ENCODE data around the gene GZMB.

Gene GZMB

DNA sequence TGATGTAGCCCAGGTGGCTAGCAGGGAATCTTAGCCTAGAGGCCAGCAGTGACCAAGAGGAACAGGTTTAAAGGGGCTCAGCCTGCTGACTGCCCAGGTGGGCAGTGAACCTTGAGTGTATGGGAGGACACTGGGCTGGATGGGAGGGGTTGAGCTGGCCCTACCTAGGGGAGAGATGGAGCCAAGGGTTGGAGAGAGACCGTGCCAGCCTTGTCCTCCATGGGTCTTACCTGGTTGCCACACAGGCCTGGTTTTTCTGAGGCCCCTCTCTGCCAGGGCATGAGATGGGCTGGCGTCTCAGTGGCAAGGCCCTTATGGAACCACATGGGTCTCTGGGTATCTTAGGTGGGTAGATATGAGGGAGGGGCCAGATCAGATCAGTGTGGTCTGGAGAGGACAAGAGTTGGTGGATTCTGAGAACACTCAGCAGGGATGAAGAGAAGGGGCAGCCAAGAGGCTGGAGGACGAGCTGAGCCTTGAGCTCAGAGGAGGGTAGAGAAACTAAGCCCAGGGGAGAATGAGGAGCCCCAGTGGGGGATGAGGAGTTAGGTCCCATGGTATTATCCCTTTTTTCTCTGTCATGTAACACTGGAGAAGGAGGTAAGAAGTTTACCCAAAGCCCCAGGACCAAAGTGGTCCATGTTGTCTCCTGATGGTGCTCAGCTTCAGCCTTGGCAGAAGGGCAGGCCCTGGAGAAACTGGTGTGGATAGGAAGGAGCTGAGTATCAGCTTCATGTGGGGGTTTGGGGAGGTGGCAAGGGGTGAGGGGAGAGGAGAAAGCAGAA lies 3.7 kb downstream of the GZMB start:
- no peak overlapping the region for H3K27ac ChIP-seq (ENCODE audit: low read length)
- H3K27me3 ChIP-seq (replicated peaks; ENCODE audit: insufficient read depth, low read length): no peaks in the 10 kb centered on the region
- no peak for DNase-seq

DNA sequence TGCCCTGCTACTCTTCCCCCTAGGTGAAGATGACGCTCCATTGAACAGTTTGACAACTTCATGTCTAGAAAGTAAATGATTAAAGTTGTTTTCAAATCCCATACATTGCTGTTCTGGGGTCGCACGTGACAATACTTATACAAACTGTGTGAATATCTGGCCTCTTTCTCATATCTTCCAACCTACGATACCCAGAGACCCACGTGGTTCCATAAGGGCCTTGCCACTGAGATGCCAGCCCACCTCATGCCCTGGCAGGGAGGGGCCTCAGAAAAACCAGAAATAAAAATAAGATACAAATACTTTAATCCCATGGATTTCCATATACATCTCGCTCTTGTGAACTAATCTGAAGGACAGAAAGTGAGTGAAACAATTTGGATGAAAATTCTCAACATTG lies 4.5 kb downstream of the GZMB start:
- no peak for DNase-seq
- Histone ChIP-seq H3K79me2 (ENCODE audit: low read length) (no peaks in the 10 kb centered on the region), H3F3A (ENCODE audit: insufficient read depth, low read length) (no peaks in the 10 kb centered on the region), H3K36me3 (replicated peaks; ENCODE audit: insufficient read depth, low read length) (no peaks in the 10 kb centered on the region), H3K9me3 (replicated peaks; ENCODE audit: insufficient read depth, low read length) (no peaks in the 10 kb centered on the region), H3K4me2 (ENCODE audit: low read depth, low read length) (no peak overlapping the region), H3K4me1 (ENCODE audit: low read length) (no peaks in the 10 kb centered on the region), H4K20me1 (ENCODE audit: insufficient read depth, low read length) (no peaks in the 10 kb centered on the region), H3K27ac (ENCODE audit: low read length) (no peak overlapping the region), H2AFZ (ENCODE audit: low read length) (no peak overlapping the region), H3K4me3 (ENCODE audit: low read length) (no peak overlapping the region), H3K9me2 (replicated peaks; ENCODE audit: insufficient read depth, low read length) (no peaks in the 10 kb centered on the region), H3K27me3 (replicated peaks; ENCODE audit: insufficient read depth, low read length) (no peaks in the 10 kb centered on the region), H3K9ac (ENCODE audit: low read length) (no peak overlapping the region)
- TF ChIP-seq, protein P1, sequence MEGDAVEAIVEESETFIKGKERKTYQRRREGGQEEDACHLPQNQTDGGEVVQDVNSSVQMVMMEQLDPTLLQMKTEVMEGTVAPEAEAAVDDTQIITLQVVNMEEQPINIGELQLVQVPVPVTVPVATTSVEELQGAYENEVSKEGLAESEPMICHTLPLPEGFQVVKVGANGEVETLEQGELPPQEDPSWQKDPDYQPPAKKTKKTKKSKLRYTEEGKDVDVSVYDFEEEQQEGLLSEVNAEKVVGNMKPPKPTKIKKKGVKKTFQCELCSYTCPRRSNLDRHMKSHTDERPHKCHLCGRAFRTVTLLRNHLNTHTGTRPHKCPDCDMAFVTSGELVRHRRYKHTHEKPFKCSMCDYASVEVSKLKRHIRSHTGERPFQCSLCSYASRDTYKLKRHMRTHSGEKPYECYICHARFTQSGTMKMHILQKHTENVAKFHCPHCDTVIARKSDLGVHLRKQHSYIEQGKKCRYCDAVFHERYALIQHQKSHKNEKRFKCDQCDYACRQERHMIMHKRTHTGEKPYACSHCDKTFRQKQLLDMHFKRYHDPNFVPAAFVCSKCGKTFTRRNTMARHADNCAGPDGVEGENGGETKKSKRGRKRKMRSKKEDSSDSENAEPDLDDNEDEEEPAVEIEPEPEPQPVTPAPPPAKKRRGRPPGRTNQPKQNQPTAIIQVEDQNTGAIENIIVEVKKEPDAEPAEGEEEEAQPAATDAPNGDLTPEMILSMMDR (IDR thresholded peaks at IDR 0.05; ENCODE audit: low read length): no peak
- no peak for TF ChIP-seq EZH2phosphoT487 (IDR thresholded peaks at IDR 0.05; ENCODE audit: low read length)
- no peak for TF ChIP-seq EZH2 (optimal IDR thresholded peaks at IDR 0.05; ENCODE audit: low read depth, low read length)

More for the DNA sequence above, 3.7 kb downstream of the GZMB start:
- no peaks in the 10 kb centered on the region for H3K36me3 ChIP-seq (replicated peaks; ENCODE audit: insufficient read depth, low read length)
- no peaks in the 10 kb centered on the region for H3K79me2 ChIP-seq (ENCODE audit: low read length)
- no peaks in the 10 kb centered on the region for H3K9me3 ChIP-seq (replicated peaks; ENCODE audit: insufficient read depth, low read length)
- no peaks in the 10 kb centered on the region for H3K9me2 ChIP-seq (replicated peaks; ENCODE audit: insufficient read depth, low read length)
- H3K9ac ChIP-seq (ENCODE audit: low read length): no peak overlapping the region
- no peak overlapping the region for H3K4me2 ChIP-seq (ENCODE audit: low read depth, low read length)
- no peaks in the 10 kb centered on the region for H4K20me1 ChIP-seq (ENCODE audit: insufficient read depth, low read length)
- TF ChIP-seq, protein P1 (IDR thresholded peaks at IDR 0.05; ENCODE audit: low read length): no peak
- no peak overlapping the region for H3K4me3 ChIP-seq (ENCODE audit: low read length)
- no peaks in the 10 kb centered on the region for H3F3A ChIP-seq (ENCODE audit: insufficient read depth, low read length)
- no peaks in the 10 kb centered on the region for H3K4me1 ChIP-seq (ENCODE audit: low read length)
- H2AFZ ChIP-seq (ENCODE audit: low read length): no peak overlapping the region

GRCh38 chr14:24613747-24614146 lies 20.2 kb downstream of the GZMB start:
- H4K20me1 ChIP-seq (ENCODE audit: insufficient read depth, low read length): no peaks in the 10 kb centered on the region
- no peaks in the 10 kb centered on the region for H3K9me3 ChIP-seq (replicated peaks; ENCODE audit: insufficient read depth, low read length)
- TF ChIP-seq EZH2 (optimal IDR thresholded peaks at IDR 0.05; ENCODE audit: low read depth, low read length) (no peak), EZH2phosphoT487 (IDR thresholded peaks at IDR 0.05; ENCODE audit: low read length) (no peak)
- TF ChIP-seq, protein P1 (IDR thresholded peaks at IDR 0.05; ENCODE audit: low read length): no peak
- no peak overlapping the region for H3K27ac ChIP-seq (ENCODE audit: low read length)
- no peak for DNase-seq
- H3F3A ChIP-seq (ENCODE audit: insufficient read depth, low read length): no peaks in the 10 kb centered on the region
- no peaks in the 10 kb centered on the region for H3K9me2 ChIP-seq (replicated peaks; ENCODE audit: insufficient read depth, low read length)
- no peak overlapping the region for H2AFZ ChIP-seq (ENCODE audit: low read length)
- no peaks in the 10 kb centered on the region for H3K79me2 ChIP-seq (ENCODE audit: low read length)
- no peaks in the 10 kb centered on the region for H3K27me3 ChIP-seq (replicated peaks; ENCODE audit: insufficient read depth, low read length)
- no peak overlapping the region for H3K4me2 ChIP-seq (ENCODE audit: low read depth, low read length)
- H3K4me1 ChIP-seq (ENCODE audit: low read length): peaks cover 25% of the 10 kb centered on the region
- H3K9ac ChIP-seq (ENCODE audit: low read length): no peak overlapping the region
- no peaks in the 10 kb centered on the region for H3K36me3 ChIP-seq (replicated peaks; ENCODE audit: insufficient read depth, low read length)
- H3K4me3 ChIP-seq (ENCODE audit: low read length): no peak overlapping the region

Data from MM.1S (cell line).